Eye (tissue), 1 donor: ENCODE results near the gene NXPH4.

Experiments used
- DNase-seq: peaks from one replicate; pipeline ENCODE4 v3.0.0-alpha.2; 2015

The NXPH4 gene

GRCh38 chr12:57233357-57234232 is 17.0 kb downstream of the NXPH4 start:
- DNase-seq: no peak

GRCh38 chr12:57234233-57234570 is 17.6 kb downstream of the NXPH4 start:
- no peak for DNase-seq

- DNase-seq: peak; percentile 35
These were observed 18.0 kb downstream of the NXPH4 start for GRCh38 chr12:57234571-57235016.

- peak; percentile 52 for DNase-seq
These were observed 18.6 kb downstream of the NXPH4 start for GRCh38 chr12:57235017-57235727.

- DNase-seq: peak; percentile 25
These were observed 19.1 kb downstream of the NXPH4 start for GRCh38 chr12:57235728-57236131.

GRCh38 chr12:57236201-57236924 is 19.8 kb downstream of the NXPH4 start:
- DNase-seq: peak; percentile 70

GRCh38 chr12:57236925-57237595 is 20.5 kb downstream of the NXPH4 start:
- DNase-seq: peak; percentile 54

GRCh38 chr12:57237596-57237931 is 21.0 kb downstream of the NXPH4 start:
- no peak for DNase-seq

GRCh38 chr12:57237932-57238853 is 21.6 kb downstream of the NXPH4 start:
- peak; percentile 64 for DNase-seq

- DNase-seq: peak; percentile 97
These were observed 22.4 kb downstream of the NXPH4 start for GRCh38 chr12:57238854-57239554.

- no peak for DNase-seq
These were observed 23.0 kb downstream of the NXPH4 start for GRCh38 chr12:57239587-57240065.

GRCh38 chr12:57240066-57240921 is 23.7 kb downstream of the NXPH4 start:
- DNase-seq: peak; percentile 88

GRCh38 chr12:57240926-57241401 is 24.4 kb downstream of the NXPH4 start:
- peak; percentile 81 for DNase-seq

- peak; percentile 74 for DNase-seq
These were observed 25.1 kb downstream of the NXPH4 start for GRCh38 chr12:57241402-57242310.

GRCh38 chr12:57242329-57242690 is 25.7 kb downstream of the NXPH4 start:
- no peak for DNase-seq

- DNase-seq: peak; percentile 96
These were observed 26.3 kb downstream of the NXPH4 start for GRCh38 chr12:57242691-57243454.

GRCh38 chr12:57243521-57244311 is 27.1 kb downstream of the NXPH4 start:
- DNase-seq: peak; percentile 93
